Activated CD8-positive, alpha-beta memory T cell treated with anti-CD3 and anti-CD28 coated beads, Interleukin-2, amount 10 ng/mL, durations not matched to agents 7 days and 5 days (primary cell): ENCODE results near the gene COX7A2. TPM values are rescaled to one million over a fixed set of nuclear protein-coding genes. Genes with fewer than 3 reads are reported as not detected.

Experiments used
- ATAC-seq: fragments of 150-1000 bp; cut with Tn5 transposase; one replicate; pipeline ENCODE4 v1.10.0; 2021; ENCODE audit warnings: moderate library complexity
- CTCF ChIA-PET: fragments of 350-600 bp; sonication (Branson Sonifier 250); formaldehyde crosslinking; loops from one replicate; lab custom pipeline; 2021; ENCODE audit warnings: antibody characterized with exemption; lab: Charles Lee
- DNase-seq: peaks from one replicate; pipeline ENCODE4 v3.0.0-alpha.2; 2020
- H3K27ac Mint-ChIP-seq: one replicate; pipeline ENCODE4 v1.8.0; 2021; ENCODE audit warnings: mild to moderate bottlenecking, mixed read lengths
- H3K27me3 Mint-ChIP-seq: one replicate; pipeline ENCODE4 v1.8.0; 2021; ENCODE audit warnings: mixed read lengths
- H3K36me3 Mint-ChIP-seq: one replicate; pipeline ENCODE4 v1.8.0; 2021; ENCODE audit warnings: mild to moderate bottlenecking, mixed read lengths
- H3K4me1 Mint-ChIP-seq: one replicate; pipeline ENCODE4 v1.8.0; 2021; ENCODE audit warnings: mixed read lengths
- H3K4me3 Mint-ChIP-seq: one replicate; pipeline ENCODE4 v1.8.0; 2021; ENCODE audit warnings: mild to moderate bottlenecking, moderate library complexity, mixed read lengths
- H3K9me3 Mint-ChIP-seq: one replicate; pipeline ENCODE4 v1.8.0; 2022; ENCODE audit warnings: low read depth, mixed read lengths
- total RNA-seq, 2 experiments: library from RNA; stranded (reverse); gene quantifications; one replicate each; pipeline ENCODE4 v1.2.3, GENCODE V29; 2021

Gene COX7A2
- total RNA-seq, 2 experiments from 2014 or later = 377 to 456 TPM

DNA sequence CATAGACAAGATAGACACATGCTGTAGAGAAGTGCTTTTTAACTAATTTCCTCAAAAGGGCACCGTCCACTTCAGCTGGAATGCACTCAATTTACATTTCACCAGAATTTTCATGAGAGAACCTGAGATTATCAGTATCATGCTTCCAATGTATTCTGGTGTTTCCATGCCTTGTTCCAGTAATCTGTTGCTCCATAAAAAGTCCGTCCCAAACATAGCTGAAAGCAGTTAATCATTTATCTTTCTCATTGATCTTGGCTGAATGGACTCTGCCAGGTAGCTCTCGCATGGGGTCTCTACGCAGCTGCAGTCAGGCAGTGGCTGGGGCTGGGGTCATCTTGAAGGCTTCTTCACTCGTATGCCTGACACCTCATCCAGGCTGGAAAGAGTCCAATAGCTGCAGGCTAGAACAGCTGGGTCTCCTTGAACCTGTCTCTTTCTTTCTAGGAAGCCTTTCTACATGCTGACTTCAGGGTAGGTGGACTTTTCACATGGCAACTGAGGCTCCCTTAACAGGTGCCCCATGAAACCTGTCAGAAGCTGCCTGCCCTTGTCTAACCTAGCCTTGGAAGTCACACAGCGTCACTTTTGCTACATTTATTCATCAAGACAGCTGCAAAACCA lies 19.2 kb downstream of the COX7A2 start:
- ATAC-seq (no peak), DNase-seq (no peak)
- H3K27me3 Mint-ChIP-seq = peaks cover 26% of the 10 kb centered on the region
- no peak overlapping the region for H3K27ac Mint-ChIP-seq
- peaks cover 2% of the 10 kb centered on the region for H3K4me1 Mint-ChIP-seq
- CTCF ChIA-PET = interaction anchor here (1.3 to 2.0 kb wide), 2 partner anchors 13 to 15 kb away, joined by 3 to 4 read pairs; no protein-coding TSS in a partner anchor
- H3K36me3 Mint-ChIP-seq = no peaks in the 10 kb centered on the region
- no peaks in the 10 kb centered on the region for H3K9me3 Mint-ChIP-seq
- H3K4me3 Mint-ChIP-seq = no peak overlapping the region

DNA sequence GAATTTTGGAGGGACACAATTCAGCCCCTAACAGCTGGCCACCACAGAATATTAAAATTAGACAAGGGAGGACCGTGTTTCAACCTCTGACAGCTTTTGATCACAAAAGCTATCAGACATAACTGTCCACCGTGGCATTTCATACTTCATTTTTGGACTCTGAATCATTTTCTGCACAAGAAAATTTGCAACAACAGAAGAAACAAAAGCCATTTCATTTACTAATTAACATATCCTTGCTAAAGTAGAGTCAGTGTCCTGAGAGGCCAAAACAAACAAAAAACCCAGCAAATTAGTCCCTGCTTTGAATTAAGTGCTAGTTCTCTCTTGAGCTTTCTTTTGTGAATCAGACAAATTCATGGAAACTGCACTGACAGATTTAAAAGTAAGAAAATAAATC lies 20.2 kb downstream of the COX7A2 start:
- CTCF ChIA-PET = interaction anchor here (0.6 to 2.0 kb wide), 2 partner anchors 12 to 1545 kb away, joined by 3 to 4 read pairs; no protein-coding TSS in a partner anchor
- H3K36me3 Mint-ChIP-seq = no peaks in the 10 kb centered on the region
- no peak for ATAC-seq

DNA sequence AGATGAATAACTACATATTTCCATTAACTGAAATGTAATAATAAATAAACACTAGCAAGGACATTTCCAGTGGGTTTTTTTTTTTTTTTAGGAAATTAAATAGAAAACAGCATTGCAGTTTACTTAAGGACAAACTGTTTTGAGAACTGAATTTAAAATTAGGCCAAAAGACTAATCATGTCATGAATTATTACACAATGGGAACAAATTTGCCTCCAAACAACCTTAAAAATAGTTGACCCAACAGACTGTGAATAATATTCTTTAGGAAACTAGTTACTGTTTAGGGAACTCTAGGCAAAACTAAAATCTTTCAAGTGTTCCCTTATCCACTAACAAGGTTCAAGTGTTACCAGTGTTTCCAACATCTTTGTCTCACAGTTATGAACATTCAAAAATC lies 21.3 kb downstream of the COX7A2 start:
- CTCF ChIA-PET = no interaction called here
- no peak for ATAC-seq
- H3K4me3 Mint-ChIP-seq = no peak overlapping the region
- H3K9me3 Mint-ChIP-seq = no peaks in the 10 kb centered on the region
- H3K36me3 Mint-ChIP-seq = no peaks in the 10 kb centered on the region
- H3K27me3 Mint-ChIP-seq = peaks cover 30% of the 10 kb centered on the region
- H3K27ac Mint-ChIP-seq = no peak overlapping the region
- peaks cover 2% of the 10 kb centered on the region for H3K4me1 Mint-ChIP-seq
- DNase-seq = no peak

More for the DNA sequence above, 20.2 kb downstream of the COX7A2 start:
- Mint-ChIP-seq H3K27me3 (peaks cover 29% of the 10 kb centered on the region), H3K4me3 (no peak overlapping the region), H3K4me1 (peaks cover 2% of the 10 kb centered on the region), H3K27ac (no peak overlapping the region), H3K9me3 (no peaks in the 10 kb centered on the region)
- no peak for DNase-seq

GRCh38 chr6:75221116-75221515 lies 22.5 kb downstream of the COX7A2 start:
- Mint-ChIP-seq H3K27me3 (peaks cover 38% of the 10 kb centered on the region), H3K4me3 (no peak overlapping the region), H3K9me3 (no peaks in the 10 kb centered on the region), H3K36me3 (no peaks in the 10 kb centered on the region), H3K27ac (no peak overlapping the region), H3K4me1 (peaks cover 2% of the 10 kb centered on the region)
- ATAC-seq (no peak), DNase-seq (no peak)
- CTCF ChIA-PET = interaction anchor here (1.0 to 1.5 kb wide), 4 partner anchors 11 to 17 kb away, joined by 3 to 8 read pairs (median 4); partner anchors contain the start of gene COL12A1

DNA sequence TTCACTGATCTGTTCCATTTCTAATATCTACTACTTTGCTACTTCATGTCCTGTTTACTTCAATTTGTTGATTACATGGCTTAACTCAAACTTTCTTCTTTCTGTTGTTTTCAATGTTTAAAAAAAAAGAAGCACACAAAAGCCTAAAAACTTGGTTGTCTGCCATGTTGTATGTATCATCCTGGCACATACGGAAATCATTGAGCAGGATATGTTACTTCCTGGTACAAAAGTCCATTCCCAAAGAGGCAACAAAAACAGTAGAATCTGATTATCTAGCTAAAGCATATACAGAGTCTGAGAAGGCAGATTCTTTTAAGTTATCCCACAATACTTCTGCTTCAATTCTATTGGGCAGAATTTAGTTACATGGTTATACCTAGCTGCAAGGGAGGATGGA lies 23.2 kb downstream of the COX7A2 start:
- no peaks in the 10 kb centered on the region for H3K4me1 Mint-ChIP-seq
- H3K27me3 Mint-ChIP-seq = peaks cover 44% of the 10 kb centered on the region
- H3K27ac Mint-ChIP-seq = no peak overlapping the region
- H3K9me3 Mint-ChIP-seq = no peaks in the 10 kb centered on the region
- ATAC-seq (no peak), DNase-seq (no peak)
- no peaks in the 10 kb centered on the region for H3K36me3 Mint-ChIP-seq
- CTCF ChIA-PET = interaction anchor here (1.0 to 1.5 kb wide), 4 partner anchors 10 to 16 kb away, joined by 3 to 8 read pairs (median 4); partner anchors contain the start of gene COL12A1
- H3K4me3 Mint-ChIP-seq = no peak overlapping the region

- no peaks in the 10 kb centered on the region for H3K9me3 Mint-ChIP-seq
- no peak for DNase-seq
- no peak for ATAC-seq
- no peaks in the 10 kb centered on the region for H3K4me1 Mint-ChIP-seq
- H3K27me3 Mint-ChIP-seq = peaks cover 44% of the 10 kb centered on the region
- H3K36me3 Mint-ChIP-seq = no peaks in the 10 kb centered on the region
- CTCF ChIA-PET = interaction anchor here (0.7 kb wide), 1 partner anchor 8 kb away, joined by 3 read pairs; no protein-coding TSS in a partner anchor
- H3K27ac Mint-ChIP-seq = no peak overlapping the region
- no peak overlapping the region for H3K4me3 Mint-ChIP-seq
Measured at GRCh38 chr6:75219263-75219662, 24.3 kb downstream of the COX7A2 start.

GRCh38 chr6:75217193-75217592 lies 26.4 kb downstream of the COX7A2 start:
- DNase-seq (no peak), ATAC-seq (no peak)
- no peak overlapping the region for H3K4me3 Mint-ChIP-seq
- no peaks in the 10 kb centered on the region for H3K36me3 Mint-ChIP-seq
- CTCF ChIA-PET = interaction anchor here (1.3 to 1.5 kb wide), 2 partner anchors 8 to 12 kb away, joined by 5 read pairs; no protein-coding TSS in a partner anchor
- H3K27me3 Mint-ChIP-seq = peaks cover 34% of the 10 kb centered on the region
- peaks cover 7% of the 10 kb centered on the region for H3K4me1 Mint-ChIP-seq
- H3K9me3 Mint-ChIP-seq = no peaks in the 10 kb centered on the region
- no peak overlapping the region for H3K27ac Mint-ChIP-seq

GRCh38 chr6:75215291-75215690 lies 28.3 kb downstream of the COX7A2 start:
- no peaks in the 10 kb centered on the region for H3K9me3 Mint-ChIP-seq
- DNase-seq (no peak), ATAC-seq (no peak)
- no peak overlapping the region for H3K27ac Mint-ChIP-seq
- peaks cover 44% of the 10 kb centered on the region for H3K27me3 Mint-ChIP-seq
- CTCF ChIA-PET = no interaction called here
- no peak overlapping the region for H3K4me3 Mint-ChIP-seq
- H3K36me3 Mint-ChIP-seq = no peaks in the 10 kb centered on the region
- H3K4me1 Mint-ChIP-seq = peaks cover 7% of the 10 kb centered on the region

DNA sequence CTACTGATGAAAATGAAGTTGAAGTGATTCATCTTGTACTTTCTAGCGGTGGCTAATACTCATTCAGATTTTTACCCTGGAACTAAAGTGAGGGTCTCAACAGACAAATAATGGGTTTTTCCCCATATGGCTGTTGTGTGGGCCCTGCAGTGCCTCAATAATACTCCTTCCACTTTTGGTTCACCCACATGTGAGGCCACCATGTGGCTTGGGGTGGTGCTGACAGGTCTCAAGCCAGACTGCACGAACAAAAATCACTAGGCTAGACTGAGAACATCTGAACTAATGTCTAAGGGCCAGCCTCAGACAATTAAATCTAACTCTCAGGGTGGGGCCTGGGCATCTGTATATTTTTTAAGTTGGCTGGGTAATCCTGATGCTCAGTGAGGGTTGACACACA lies 29.9 kb downstream of the COX7A2 start:
- CTCF ChIA-PET = interaction anchor here (0.8 kb wide), 1 partner anchor 1122 kb away, joined by 3 read pairs; no protein-coding TSS in a partner anchor
- DNase-seq (no peak), ATAC-seq (peak; percentile 34)
- H3K4me3 Mint-ChIP-seq = no peak overlapping the region
- H3K9me3 Mint-ChIP-seq = no peaks in the 10 kb centered on the region
- H3K27ac Mint-ChIP-seq = no peak overlapping the region
- no peaks in the 10 kb centered on the region for H3K36me3 Mint-ChIP-seq
- H3K27me3 Mint-ChIP-seq = peaks cover 47% of the 10 kb centered on the region
- H3K4me1 Mint-ChIP-seq = peaks cover 12% of the 10 kb centered on the region

GRCh38 chr6:75213112-75213511 lies 30.5 kb downstream of the COX7A2 start:
- Mint-ChIP-seq H3K27ac (no peak overlapping the region), H3K9me3 (no peaks in the 10 kb centered on the region), H3K4me1 (peaks cover 17% of the 10 kb centered on the region), H3K36me3 (no peaks in the 10 kb centered on the region), H3K4me3 (no peak overlapping the region), H3K27me3 (peaks cover 52% of the 10 kb centered on the region)
- CTCF ChIA-PET = interaction anchor here (0.8 kb wide), 1 partner anchor 1122 kb away, joined by 3 read pairs; no protein-coding TSS in a partner anchor
- DNase-seq = no peak
- ATAC-seq = no peak

DNA sequence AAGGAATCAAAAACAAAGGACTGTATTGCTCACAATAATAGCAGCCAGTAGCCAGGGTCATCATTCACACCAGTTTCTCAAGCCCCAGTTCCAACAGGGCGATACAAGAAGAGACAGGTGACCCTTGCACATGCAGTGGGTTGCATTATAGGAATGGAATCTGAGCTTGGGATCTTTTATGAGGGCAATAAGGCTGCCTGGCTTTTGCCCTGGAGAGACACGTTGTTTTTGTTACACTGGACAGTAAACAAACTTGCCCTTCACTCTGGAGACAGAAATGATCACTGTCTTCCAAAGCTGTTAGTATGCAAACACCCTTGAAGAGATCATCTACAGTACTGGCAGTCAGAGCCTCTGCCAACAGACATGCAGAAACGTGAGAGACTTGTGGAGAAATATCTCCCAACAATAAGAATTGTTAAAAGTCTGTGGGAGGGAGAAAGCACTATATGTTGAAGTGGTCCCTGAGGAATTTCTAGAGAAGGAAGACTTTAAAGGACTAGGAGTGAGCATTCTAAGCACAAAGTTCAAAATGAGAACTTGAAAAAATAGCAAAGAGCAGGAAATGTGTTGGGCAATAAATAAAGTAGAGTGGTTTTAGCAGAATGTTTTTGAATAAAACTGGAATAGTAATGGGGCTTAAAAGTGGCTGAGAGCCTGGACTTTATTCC lies 31.5 kb downstream of the COX7A2 start:
- no peaks in the 10 kb centered on the region for H3K9me3 Mint-ChIP-seq
- H3K27me3 Mint-ChIP-seq = peaks cover 54% of the 10 kb centered on the region
- CTCF ChIA-PET = interaction anchor here (0.8 to 5.8 kb wide), 9 partner anchors 8 to 1479 kb away, joined by 3 to 50 read pairs (median 4); no protein-coding TSS in a partner anchor
- DNase-seq (no peak), ATAC-seq (no peak)
- no peaks in the 10 kb centered on the region for H3K36me3 Mint-ChIP-seq
- H3K4me3 Mint-ChIP-seq = no peak overlapping the region
- peaks cover 27% of the 10 kb centered on the region for H3K4me1 Mint-ChIP-seq
- H3K27ac Mint-ChIP-seq = no peak overlapping the region

- CTCF ChIA-PET = interaction anchor here (0.8 to 5.8 kb wide), 15 partner anchors 8 to 1537 kb away, joined by 3 to 50 read pairs (median 4); no protein-coding TSS in a partner anchor
- H3K36me3 Mint-ChIP-seq = no peaks in the 10 kb centered on the region
- peaks cover 57% of the 10 kb centered on the region for H3K27me3 Mint-ChIP-seq
- H3K27ac Mint-ChIP-seq = no peak overlapping the region
- H3K4me3 Mint-ChIP-seq = no peak overlapping the region
- peaks cover 34% of the 10 kb centered on the region for H3K4me1 Mint-ChIP-seq
- ATAC-seq = no peak
- DNase-seq = peak; percentile 59
- H3K9me3 Mint-ChIP-seq = no peaks in the 10 kb centered on the region
Measured at GRCh38 chr6:75210885-75211739, 32.5 kb downstream of the COX7A2 start.
